Heart left ventricle (tissue), 16 donors: ENCODE data around the gene PPCDC. TPM values are rescaled to one million over a fixed set of nuclear protein-coding genes. Genes with fewer than 3 reads are reported as not detected.

Experiments used
- ATAC-seq, 4 donors: fragments of 200-7000 bp; cut with Tn5 transposase; one replicate each; pipeline ENCODE4 v1.9.1; 2020 to 2022; ENCODE audit warnings: moderate library complexity in 4 of 4, mild to moderate bottlenecking in 3 of 4, moderate number of reproducible peaks in 1 of 4
- DNase-seq, 5 donors: peaks; one replicate each; pipeline ENCODE4 v3.0.0-alpha.2; 2020
- H3K27ac ChIP-seq, 12 donors: fragments of 200-600 bp; sonication (generic) in 4 of 12; one replicate each; pipeline versions ENCODE4 v1.5.0 to v1.8.0; 2016 to 2022; ENCODE audit warnings: mild to moderate bottlenecking in 2 of 12
- H3K27me3 ChIP-seq, 9 donors: fragments of 200-600 bp; sonication (generic) in 2 of 9; one replicate each; pipeline versions ENCODE4 v1.5.1 to v1.8.0; 2016 to 2022; ENCODE audit warnings: mild to moderate bottlenecking in 3 of 9
- H3K36me3 ChIP-seq, 9 donors: fragments of 200-600 bp; sonication (generic) in 2 of 9; one replicate each; pipeline versions ENCODE4 v1.5.0 to v1.8.0; 2018 to 2022; ENCODE audit warnings: mild to moderate bottlenecking in 2 of 9
- H3K4me1 ChIP-seq, 12 donors: fragments of 200-600 bp; sonication (generic) in 4 of 12; one replicate each; pipeline versions ENCODE4 v1.5.0 to v1.8.0; 2016 to 2022; ENCODE audit warnings: mild to moderate bottlenecking in 3 of 12
- H3K4me3 ChIP-seq, 12 donors: fragments of 200-600 bp; sonication (generic) in 4 of 12; one replicate each; pipeline versions ENCODE4 v1.5.0 to v1.8.0; 2017 to 2022; ENCODE audit warnings: mild to moderate bottlenecking in 9 of 12, moderate library complexity in 4 of 12
- H3K9me3 ChIP-seq, 12 donors: fragments of 200-600 bp; sonication (generic) in 4 of 12; one replicate each; pipeline versions ENCODE4 v1.5.0 to v1.8.0; 2016 to 2022; ENCODE audit warnings: mild to moderate bottlenecking in 1 of 12
- POLR2A ChIP-seq, 2 donors: fragments of 450-650 bp; IDR thresholded peaks; one replicate each; pipeline ENCODE4 v1.6.1; 2017; ENCODE audit warnings: antibody characterized with exemption in 2 of 2, mild to moderate bottlenecking in 2 of 2, moderate library complexity in 2 of 2
- WGBS, 4 donors: extraction: QIAGEN DNeasy Blood & Tissue Kit in 2 of 4; methylation state at CpG; one replicate each; pipeline versions ENCODE4 v1.1.5 to v1.1.7; 2013 to 2018; 5-methylcytosine and 5-hydroxymethylcytosine counted together
- intact Hi-C, 10 donors: fragments of 100-400 bp; cut with DNase I; formaldehyde crosslinking; loops; one replicate each; pipeline versions ENCODE4 v1.11.1 to v1.14.2; 2022
- polyA plus RNA-seq, 2 donors: library from polyadenylated mRNA; stranded (reverse); fragments of 200-250 nt; gene quantifications; one replicate each; pipeline ENCODE4 v1.2.3, GENCODE V29; 2013
- total RNA-seq, 9 donors: library from RNA; depleted of rRNA in 2 of 9; stranded (reverse); fragments of >200 nt in 2 of 9; fragmentation: NEBNext Ultra II Directional in 3 of 9; extraction: Animal tissue kit (Norgen Biotek cat#: 25700) in 3 of 9; gene quantifications; one replicate each; pipeline versions ENCODE4 v1.1.0 to v1.2.4, GENCODE V29; 2016 to 2023
- TF ChIP-seq, protein P1 (sequence below), 12 donors: fragments of 200-600 bp; sonication (generic) in 4 of 12; IDR thresholded peaks; one replicate each; pipeline versions ENCODE4 v1.5.0 to v1.8.0; 2018 to 2022; ENCODE audit warnings: antibody characterized with exemption in 12 of 12, mild to moderate bottlenecking in 5 of 12
- donor health status: ischemic (EF 13 %, LVEDD 7.1; RV severe dilation, severe dysfunction).
- donor health status: healthy with polysubstance abuse.
- donor health status: DM: no; HTN: yes; CAD: no.
- donor health status: DM: no; HTN: no; CAD: no.
- donor health status: ischemic (EF 25% LVEDD 6.9; RV normal size, moderate dysfunction).
- donor health status: ischemic (EF 25% LVEDD 5.7; RV mildly dilated, moderate dysfunction).
- donor health status: healthy.
- donor health status: DM: yes; HTN: yes; CAD: no.
- donor health status: ischemic (EF 35%, LVEDD 5.7; RV mildly dilated, moderate dysfunction).
- donor health status: nonischemic (EF 11% LVEDD 7.7; RV severe dilation, severe dysfunction).
- donor health status: DM: yes; HTN: yes; CAD: no.
- donor health status: PGD.
- donor health status: ischemic (EF 29% LVEDD 5.4; RV normal size, mild dysfunction).
- donor health status: nonischemic (EF 23%, LVEDD 6.1; RV moderate dilation, normal function).

Gene PPCDC
- total and polyA plus RNA-seq, 11 donors = 3.6 to 13.0 (median 5.7) TPM

GRCh38 chr15:75001310-75001709 is 22.1 kb upstream of the PPCDC start:
- Histone ChIP-seq H3K36me3 (no peaks in the 10 kb centered on the region), H3K4me1 (peaks cover 0 to 3% (median under 1%) of the 10 kb centered on the region in 12 donors), H3K27me3 (peaks cover 0 to 14% (median 0%) of the 10 kb centered on the region in 9 donors), H3K27ac (no peak overlapping the region), H3K9me3 (no peaks in the 10 kb centered on the region), H3K4me3 (no peak overlapping the region)
- TF ChIP-seq, protein P1, sequence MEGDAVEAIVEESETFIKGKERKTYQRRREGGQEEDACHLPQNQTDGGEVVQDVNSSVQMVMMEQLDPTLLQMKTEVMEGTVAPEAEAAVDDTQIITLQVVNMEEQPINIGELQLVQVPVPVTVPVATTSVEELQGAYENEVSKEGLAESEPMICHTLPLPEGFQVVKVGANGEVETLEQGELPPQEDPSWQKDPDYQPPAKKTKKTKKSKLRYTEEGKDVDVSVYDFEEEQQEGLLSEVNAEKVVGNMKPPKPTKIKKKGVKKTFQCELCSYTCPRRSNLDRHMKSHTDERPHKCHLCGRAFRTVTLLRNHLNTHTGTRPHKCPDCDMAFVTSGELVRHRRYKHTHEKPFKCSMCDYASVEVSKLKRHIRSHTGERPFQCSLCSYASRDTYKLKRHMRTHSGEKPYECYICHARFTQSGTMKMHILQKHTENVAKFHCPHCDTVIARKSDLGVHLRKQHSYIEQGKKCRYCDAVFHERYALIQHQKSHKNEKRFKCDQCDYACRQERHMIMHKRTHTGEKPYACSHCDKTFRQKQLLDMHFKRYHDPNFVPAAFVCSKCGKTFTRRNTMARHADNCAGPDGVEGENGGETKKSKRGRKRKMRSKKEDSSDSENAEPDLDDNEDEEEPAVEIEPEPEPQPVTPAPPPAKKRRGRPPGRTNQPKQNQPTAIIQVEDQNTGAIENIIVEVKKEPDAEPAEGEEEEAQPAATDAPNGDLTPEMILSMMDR (IDR thresholded peaks at IDR 0.05) = no peak
- no peak for TF ChIP-seq POLR2A (IDR thresholded peaks at IDR 0.05)
- no peak for ATAC-seq
- 83 to 89% (median 85%) methylated on average over 6 of the region's 6 CpGs for WGBS, 4 donors
- no peak for DNase-seq
- intact Hi-C loops = no loop called here

DNA sequence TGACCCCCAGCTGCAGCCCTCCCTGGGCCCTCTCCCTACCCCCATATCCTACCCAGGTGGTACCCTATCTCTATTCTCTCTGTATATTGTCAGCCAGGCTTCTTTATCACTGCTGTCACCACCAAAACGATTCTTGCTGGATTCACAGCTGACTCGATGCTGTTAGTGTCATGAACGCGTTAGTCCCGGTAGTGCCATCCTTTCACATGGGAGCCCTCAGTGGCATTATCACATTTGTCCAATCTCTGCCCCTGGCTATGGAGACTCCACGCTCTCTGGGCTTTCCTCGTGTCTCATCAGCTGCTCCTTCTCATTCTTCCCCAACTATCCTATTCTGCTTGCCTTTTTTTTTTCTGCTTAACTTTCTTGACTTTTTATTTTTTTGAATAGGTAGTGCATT is 21.0 kb upstream of the PPCDC start:
- H3K4me3 ChIP-seq = no peak overlapping the region
- H3K27me3 ChIP-seq = peaks cover 0 to 5% (median 0%) of the 10 kb centered on the region in 9 donors
- H3K9me3 ChIP-seq = no peaks in the 10 kb centered on the region
- no peak for DNase-seq
- H3K4me1 ChIP-seq = peaks cover 0 to 4% (median 0%) of the 10 kb centered on the region in 12 donors
- TF ChIP-seq, protein P1 (IDR thresholded peaks at IDR 0.05) = no peak
- no peak for TF ChIP-seq POLR2A (IDR thresholded peaks at IDR 0.05)
- no peak for ATAC-seq
- WGBS, 4 donors = 37 to 57% (median 52%) methylated on average over 7 of the region's 7 CpGs
- H3K36me3 ChIP-seq = no peaks in the 10 kb centered on the region
- intact Hi-C loops = no loop called here
- H3K27ac ChIP-seq = no peak overlapping the region

DNA sequence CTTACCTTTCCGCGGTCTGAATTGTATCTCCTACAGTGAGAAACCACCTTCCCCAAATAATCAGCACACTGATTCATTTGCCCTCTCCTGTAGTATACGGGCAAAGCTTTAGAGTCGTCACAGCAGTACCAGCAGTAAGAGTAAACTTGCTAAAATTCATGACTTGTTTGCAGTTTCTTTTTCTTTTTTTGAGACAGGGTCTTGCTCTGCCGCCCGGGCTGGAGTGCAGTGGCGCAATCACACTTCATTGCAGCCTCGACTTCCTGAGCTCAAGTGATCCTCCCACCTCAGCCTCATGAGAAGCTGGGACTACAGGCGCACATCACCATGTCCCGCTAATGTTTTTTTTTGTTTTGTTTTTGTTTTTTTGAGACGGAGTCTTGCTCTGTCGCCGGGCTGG is 16.2 kb upstream of the PPCDC start:
- ATAC-seq = no peak
- H3K36me3 ChIP-seq = no peaks in the 10 kb centered on the region
- no peaks in the 10 kb centered on the region for H3K27me3 ChIP-seq
- intact Hi-C loops = no loop called here
- H3K4me1 ChIP-seq = peaks cover 0 to 22% (median 0%) of the 10 kb centered on the region in 12 donors
- H3K27ac ChIP-seq = peak overlapping the region in 1 of 12 donors; percentile 69
- TF ChIP-seq, protein P1 (IDR thresholded peaks at IDR 0.05) = no peak
- TF ChIP-seq POLR2A (IDR thresholded peaks at IDR 0.05) = no peak
- H3K4me3 ChIP-seq = no peak overlapping the region
- WGBS, 4 donors = 86 to 87% (median 87%) methylated on average over 13 of the region's 13 CpGs
- no peak for DNase-seq
- no peaks in the 10 kb centered on the region for H3K9me3 ChIP-seq

DNA sequence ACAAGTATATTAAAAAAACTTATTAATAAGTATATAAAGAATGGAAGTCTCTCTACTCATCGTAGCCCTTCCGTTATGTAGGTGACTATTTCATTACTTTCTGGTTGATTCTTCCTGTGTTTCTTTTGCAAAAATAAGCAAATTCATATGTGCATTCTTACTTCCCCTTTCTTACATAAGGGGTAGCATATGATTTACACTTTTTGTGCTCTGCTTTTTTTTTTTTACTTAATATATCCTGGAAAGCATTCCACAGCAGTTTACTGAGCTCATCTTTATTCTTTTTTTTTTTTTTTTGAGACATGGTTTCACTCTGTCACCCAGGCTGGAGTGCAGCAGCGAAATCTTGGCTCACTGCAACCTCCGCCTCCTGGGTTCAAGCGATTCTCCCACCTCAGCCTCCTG is 15.2 kb upstream of the PPCDC start:
- DNase-seq = no peak

More for the DNA sequence above, 15.2 kb upstream of the PPCDC start:
- 64 to 90% (median 85%) methylated on average over 5 of the region's 5 CpGs for WGBS, 4 donors
- Histone ChIP-seq H3K27ac (peak overlapping the region in 1 of 12 donors; percentile 69), H3K9me3 (no peaks in the 10 kb centered on the region), H3K4me3 (no peak overlapping the region), H3K27me3 (no peaks in the 10 kb centered on the region), H3K4me1 (peaks cover 0 to 22% (median 0%) of the 10 kb centered on the region in 12 donors), H3K36me3 (no peaks in the 10 kb centered on the region)
- TF ChIP-seq POLR2A (IDR thresholded peaks at IDR 0.05) = no peak
- TF ChIP-seq, protein P1 (IDR thresholded peaks at IDR 0.05) = no peak
- intact Hi-C loops = no loop called here
- ATAC-seq = peak in 1 of 4 donors; percentile 20
